GM12892 (cell line): ENCODE measurements around the gene AKAP12.

Experiments
- DNase-seq: peaks from one replicate; pipeline ENCODE4 v3.0.0; 2011; ENCODE audit not compliant: insufficient read length
- FAIRE-seq: peaks from 2 replicates; lab custom pipeline; 2011; peaks lifted over from hg19 to GRCh38; lab: Jason Lieb, UNC
- POLR2A ChIP-seq: IDR thresholded peaks from 2 replicates; pipeline ENCODE4 v1.6.1; 2011; ENCODE audit warnings: low read depth, low read length, control low read depth
- POLR2AphosphoS5 ChIP-seq: IDR thresholded peaks from 2 replicates; pipeline ENCODE4 v1.6.1; 2011; ENCODE audit warnings: low read depth, low read length, control low read depth
- TAF1 ChIP-seq: IDR thresholded peaks from 2 replicates; pipeline ENCODE4 v1.6.1; 2011; ENCODE audit warnings: low read depth, mild to moderate bottlenecking, control low read depth, low read length, borderline replicate concordance

AKAP12 gene

GRCh38 chr6:151384151-151384550 is 144.4 kb downstream of the AKAP12 start:
- no peak for FAIRE-seq
- DNase-seq, result no peak
- TF ChIP-seq POLR2A (no peak), TAF1 (no peak), POLR2AphosphoS5 (no peak)

- no peak for DNase-seq
- FAIRE-seq, result peak; percentile 27
- TF ChIP-seq TAF1 (no peak), POLR2A (no peak), POLR2AphosphoS5 (no peak)
These were observed 145.4 kb downstream of the AKAP12 start for GRCh38 chr6:151385177-151385576.

GRCh38 chr6:151387175-151387970 is 147.6 kb downstream of the AKAP12 start:
- DNase-seq (no peak), FAIRE-seq (no peak)
- no peak for TF ChIP-seq TAF1
- no peak for TF ChIP-seq POLR2AphosphoS5
- TF ChIP-seq POLR2A, result no peak

GRCh38 chr6:151388236-151388635 is 148.5 kb downstream of the AKAP12 start:
- FAIRE-seq (no peak), DNase-seq (no peak)
- TF ChIP-seq TAF1, result no peak
- no peak for TF ChIP-seq POLR2A
- TF ChIP-seq POLR2AphosphoS5, result no peak

GRCh38 chr6:151388997-151389617 is 149.3 kb downstream of the AKAP12 start:
- FAIRE-seq (no peak), DNase-seq (no peak)
- TF ChIP-seq TAF1 (no peak), POLR2AphosphoS5 (no peak), POLR2A (no peak)

GRCh38 chr6:151389618-151390275 is 150.0 kb downstream of the AKAP12 start:
- TF ChIP-seq TAF1 (peak; percentile 82), POLR2A (peak; percentile 88), POLR2AphosphoS5 (no peak)
- FAIRE-seq (no peak), DNase-seq (no peak)

- peak; percentile 65; the same call in 1 of the 2 replicates for TF ChIP-seq POLR2AphosphoS5
- TF ChIP-seq POLR2A, result peak; percentile 36; the same call in 1 of the 2 replicates
- TF ChIP-seq TAF1, result peak; percentile 88
- DNase-seq (peak; percentile 87), FAIRE-seq (peak; percentile 98)
These were observed 150.6 kb downstream of the AKAP12 start for GRCh38 chr6:151390276-151390850.

GRCh38 chr6:151390851-151391470 is 151.2 kb downstream of the AKAP12 start:
- TF ChIP-seq POLR2A, result peak; percentile 74; the same call in 1 of the 2 replicates
- TF ChIP-seq POLR2AphosphoS5, result peak; percentile 68
- TF ChIP-seq TAF1, result peak; percentile 1; the same call in 1 of the 2 replicates
- DNase-seq (peak; percentile 54), FAIRE-seq (no peak)

GRCh38 chr6:151391471-151392413 is 152.0 kb downstream of the AKAP12 start, which contains the start of gene ZBTB2:
TSS of gene ZBTB2 (minus strand) at chr6:151391559. CDS start at chr6:151373637, 17,922 bp downstream.
- peak; percentile 83 for FAIRE-seq
- TF ChIP-seq TAF1 (no peak), POLR2AphosphoS5 (no peak; the same call in 1 of the 2 replicates), POLR2A (peak; percentile 4; the same call in 1 of the 2 replicates)
- peak; percentile 39 for DNase-seq

- TF ChIP-seq TAF1 (no peak), POLR2A (no peak), POLR2AphosphoS5 (no peak)
- FAIRE-seq (no peak), DNase-seq (no peak)
These were observed 152.7 kb downstream of the AKAP12 start for GRCh38 chr6:151392427-151392826.
